Keratinocyte (primary cell): Measurements from ENCODE around the gene PRMT1. TPM values are rescaled to one million over a fixed set of nuclear protein-coding genes. Genes with fewer than 3 reads are reported as not detected.

Experiments used
- DNase-seq: peaks from one replicate; pipeline ENCODE4 v3.0.0-alpha.2; 2011; ENCODE audit warnings: low read depth, missing footprints, low spot score
- FAIRE-seq: peaks from 2 replicates; lab custom pipeline; 2011; peaks lifted over from hg19 to GRCh38; lab: Jason Lieb, UNC
- H2AFZ ChIP-seq: 2 replicates; pipeline ENCODE4 v1.6.0; 2012; ENCODE audit warnings: low read length, control low read depth, inconsistent platforms; ENCODE audit not compliant: control insufficient read depth
- H3K27ac ChIP-seq: 2 replicates; pipeline ENCODE4 v1.5.1; 2011; ENCODE audit warnings: low read length; ENCODE audit not compliant: control insufficient read depth, insufficient read depth
- H3K27me3 ChIP-seq: 3 replicates; pipeline ENCODE4 v1.6.0; 2011; ENCODE audit warnings: low read length; ENCODE audit not compliant: control insufficient read depth, insufficient read depth; ENCODE audit errors: extremely low read depth
- H3K36me3 ChIP-seq, 2 experiments: 2 replicates in 1 of 2; 3 replicates in 1 of 2; pipeline ENCODE4 v1.5.1; 2011; ENCODE audit warnings: low read length in 2 of 2, mild to moderate bottlenecking in 1 of 2; ENCODE audit not compliant: control insufficient read depth in 2 of 2, insufficient read depth in 2 of 2; ENCODE audit errors: extremely low read depth in 1 of 2
- H3K4me1 ChIP-seq: 3 replicates; pipeline ENCODE4 v1.5.1; 2011; ENCODE audit warnings: low read length; ENCODE audit not compliant: control insufficient read depth, insufficient read depth; ENCODE audit errors: extremely low read depth
- H3K4me2 ChIP-seq: 3 replicates; pipeline ENCODE4 v1.6.0; 2011; ENCODE audit warnings: low read depth, low read length; ENCODE audit not compliant: control insufficient read depth, insufficient read depth; ENCODE audit errors: extremely low read depth
- H3K4me3 ChIP-seq, 3 experiments: fragments of 200-600 bp in 1 of 3; sonication (generic) in 1 of 3; 2 replicates in 2 of 3; 3 replicates in 1 of 3; pipeline ENCODE4 v1.5.1; 2011 to 2016; ENCODE audit warnings: low read length in 3 of 3, mild to moderate bottlenecking in 3 of 3, control low read depth in 2 of 3, inconsistent platforms in 1 of 3, low read depth in 1 of 3, mixed read lengths in 1 of 3, mixed run types in 1 of 3, moderate library complexity in 1 of 3; ENCODE audit not compliant: control insufficient read depth in 2 of 3, insufficient read depth in 2 of 3; ENCODE audit errors: extremely low read depth in 1 of 3
- H3K79me2 ChIP-seq: 2 replicates; pipeline ENCODE4 v1.6.0; 2012; ENCODE audit warnings: low read length; ENCODE audit not compliant: control insufficient read depth, insufficient read depth
- H3K9ac ChIP-seq: 3 replicates; pipeline ENCODE4 v1.6.0; 2011; ENCODE audit warnings: low read length; ENCODE audit not compliant: control insufficient read depth, insufficient read depth; ENCODE audit errors: extremely low read depth
- H3K9me1 ChIP-seq: 3 replicates; pipeline ENCODE4 v1.6.0; 2011; ENCODE audit warnings: low read length; ENCODE audit not compliant: control insufficient read depth, insufficient read depth; ENCODE audit errors: extremely low read depth
- H3K9me3 ChIP-seq: 2 replicates; pipeline ENCODE4 v1.5.1; 2012; ENCODE audit warnings: low read depth, low read length; ENCODE audit not compliant: control insufficient read depth
- H4K20me1 ChIP-seq: 3 replicates; pipeline ENCODE4 v1.6.0; 2011; ENCODE audit warnings: low read length; ENCODE audit not compliant: control insufficient read depth, insufficient read depth; ENCODE audit errors: extremely low read depth
- CTCF ChIP-seq, 3 experiments: IDR thresholded peaks in 1 of 3; conservative IDR thresholded peaks in 1 of 3; optimal IDR thresholded peaks in 1 of 3; 2 replicates in 2 of 3; 3 replicates in 1 of 3; pipeline versions ENCODE3 to v1.5.1; 2011; ENCODE audit warnings: low read length in 3 of 3, mild to moderate bottlenecking in 3 of 3, moderate library complexity in 2 of 3, control low read depth in 1 of 3, inconsistent platforms in 1 of 3; ENCODE audit not compliant: insufficient read depth in 2 of 3; ENCODE audit errors: extremely low read depth in 1 of 3
- EZH2 ChIP-seq: IDR thresholded peaks from one replicate; pipeline ENCODE4 v1.6.1; 2012; ENCODE audit warnings: inconsistent platforms, mild to moderate bottlenecking, low read length, moderate library complexity
- dilution Hi-C: fragments of 300-500 bp; cut with MboI; formaldehyde crosslinking; loops from one replicate; pipeline ENCODE4 v1.7.0; 2020; ENCODE audit warnings: low sequenced_read_pairs; ENCODE audit not compliant: extremely low pct_ligation_motif_present
- polyA plus RNA-seq, 5 experiments: library from polyadenylated mRNA; depleted of rRNA in 3 of 5; stranded (reverse) in 3 of 5; stranded (forward) in 1 of 5; unstranded in 1 of 5; fragments of >200 nt; gene quantifications; 1 replicate in 1 of 5; 2 replicates in 3 of 5; 3 replicates in 1 of 5; pipeline versions ENCODE4 v1.2.1 to v1.2.3, GENCODE V29; 2011 to 2012; ENCODE audit warnings: missing spikeins in 2 of 5, low read depth in 1 of 5, low replicate concordance in 1 of 5

Gene PRMT1
- polyA plus RNA-seq, 1 donor (not counting 4 experiments of a cell fraction or from before 2014, with no cell fraction given), result 280 TPM

- peaks cover 21% of the 10 kb centered on the region for H3K4me1 ChIP-seq
- H3K36me3 ChIP-seq, result peaks cover 34 to 38% of the 10 kb centered on the region in 2 experiments
- no peak overlapping the region for H3K9ac ChIP-seq
- no peaks in the 10 kb centered on the region for H3K9me3 ChIP-seq
- TF ChIP-seq CTCF (optimal IDR thresholded peaks at IDR 0.05 in 1 of 3, IDR thresholded peaks at IDR 0.05 in 1 of 3, conservative IDR thresholded peaks at IDR 0.05 in 1 of 3; ENCODE audit: extremely low read depth in 1 of 3, insufficient read depth in 2 of 3, low read length in 3 of 3) (no peak), EZH2 (no peak)
- peaks cover 6% of the 10 kb centered on the region for H3K79me2 ChIP-seq
- peaks cover 7% of the 10 kb centered on the region for H4K20me1 ChIP-seq
- no peaks in the 10 kb centered on the region for H3K9me1 ChIP-seq
- H3K4me3 ChIP-seq, result no peak overlapping the region
- no peak overlapping the region for H3K27ac ChIP-seq
- H2AFZ ChIP-seq, result no peak overlapping the region
- no peaks in the 10 kb centered on the region for H3K27me3 ChIP-seq
- DNase-seq (no peak), FAIRE-seq (no peak)
- dilution Hi-C loops, result no loop called here
- H3K4me2 ChIP-seq, result no peak overlapping the region
These were observed 10.1 kb downstream of the PRMT1 start for GRCh38 chr19:49687150-49687549.

GRCh38 chr19:49687566-49688316 is 10.7 kb downstream of the PRMT1 start:
- Histone ChIP-seq H3K36me3 (peaks cover 29 to 35% of the 10 kb centered on the region in 2 experiments), H3K79me2 (peaks cover 5% of the 10 kb centered on the region)
- DNase-seq, result no peak

More at GRCh38 chr19:49687566-49688316, 10.7 kb downstream of the PRMT1 start:
- Histone ChIP-seq H3K4me2 (no peak overlapping the region), H3K27me3 (no peaks in the 10 kb centered on the region), H3K9me1 (no peaks in the 10 kb centered on the region), H3K4me3 (no peak overlapping the region), H3K9me3 (no peaks in the 10 kb centered on the region), H3K4me1 (peaks cover 21% of the 10 kb centered on the region), H3K9ac (no peak overlapping the region), H4K20me1 (peaks cover 7% of the 10 kb centered on the region), H3K27ac (no peak overlapping the region), H2AFZ (no peak overlapping the region)
- TF ChIP-seq CTCF (optimal IDR thresholded peaks at IDR 0.05 in 1 of 3, IDR thresholded peaks at IDR 0.05 in 1 of 3, conservative IDR thresholded peaks at IDR 0.05 in 1 of 3; ENCODE audit: extremely low read depth in 1 of 3, insufficient read depth in 2 of 3, low read length in 3 of 3), result no peak
- TF ChIP-seq EZH2, result no peak
- dilution Hi-C loops, result no loop called here
- no peak for FAIRE-seq
